H1 (cell line): ENCODE data around the gene ZCCHC17. TPM values are rescaled to one million over a fixed set of nuclear protein-coding genes. Genes with fewer than 3 reads are reported as not detected.

Experiments used
- CTCF ChIA-PET: fragments of 300-600 bp; sonication (Branson Sonifier 250); formaldehyde crosslinking; loops from one replicate; lab custom pipeline; 2021; ENCODE audit not compliant: partially characterized antibody; lab: Charles Lee
- POLR2A ChIA-PET: fragments of 300-600 bp; sonication (Branson Sonifier 250); formaldehyde crosslinking; loops from one replicate; lab custom pipeline; 2021; ENCODE audit warnings: inconsistent platforms; ENCODE audit not compliant: partially characterized antibody; lab: Charles Lee
- DNase-seq, 2 experiments: peaks; one replicate each; pipeline versions ENCODE4 v3.0.0 to v3.0.0-alpha.2; 2010 to 2022; ENCODE audit warnings: low spot score in 2 of 2, low read depth in 1 of 2, mixed read lengths in 1 of 2
- FAIRE-seq: peaks from 2 replicates; lab custom pipeline; 2011; peaks lifted over from hg19 to GRCh38; lab: Jason Lieb, UNC
- H2AFZ ChIP-seq: 2 replicates; pipeline ENCODE4 v1.8.1; 2012; ENCODE audit warnings: low read length, inconsistent platforms
- H2AK5ac ChIP-seq: 2 replicates; pipeline ENCODE4 v1.6.1; 2013; ENCODE audit warnings: low read depth, low read length
- H2BK120ac ChIP-seq: replicated peaks from 2 replicates; pipeline ENCODE3; 2013; ENCODE audit warnings: low read depth, low read length, inconsistent platforms
- H2BK12ac ChIP-seq: 2 replicates; pipeline ENCODE4 v1.6.1; 2013; ENCODE audit warnings: low read depth, low read length
- H2BK15ac ChIP-seq: 2 replicates; pipeline ENCODE4 v1.6.1; 2013; ENCODE audit warnings: low read length
- H2BK20ac ChIP-seq: 2 replicates; pipeline ENCODE4 v1.6.1; 2013; ENCODE audit warnings: low read length
- H2BK5ac ChIP-seq: 2 replicates; pipeline ENCODE4 v1.6.1; 2013; ENCODE audit warnings: low read depth, low read length
- H3K14ac ChIP-seq: 2 replicates; pipeline ENCODE4 v1.6.1; 2013; ENCODE audit warnings: inconsistent platforms; ENCODE audit not compliant: insufficient read length
- H3K18ac ChIP-seq: 2 replicates; pipeline ENCODE4 v1.6.1; 2013; ENCODE audit warnings: low read length; ENCODE audit errors: extremely low read depth
- H3K23ac ChIP-seq: 2 replicates; pipeline ENCODE4 v1.6.1; 2013; ENCODE audit warnings: inconsistent platforms; ENCODE audit not compliant: insufficient read length
- H3K23me2 ChIP-seq: 2 replicates; pipeline ENCODE4 v1.6.1; 2013; ENCODE audit warnings: low read depth, low read length
- H3K27ac ChIP-seq: 2 replicates; pipeline ENCODE4 v1.6.1; 2011; ENCODE audit warnings: low read depth, low read length, inconsistent platforms
- H3K27me3 ChIP-seq, 4 experiments: replicated peaks in 1 of 4; 1 replicate in 1 of 4; 2 replicates in 3 of 4; pipeline versions ENCODE4 v1.6.1 to v1.8.1; 2011 to 2013; ENCODE audit warnings: low read length in 3 of 4, mild to moderate bottlenecking in 3 of 4, inconsistent platforms in 2 of 4, mixed read lengths in 2 of 4, moderate library complexity in 1 of 4; ENCODE audit not compliant: control insufficient read depth in 3 of 4, insufficient read depth in 3 of 4; ENCODE audit errors: extremely low read depth in 1 of 4
- H3K36me3 ChIP-seq, 4 experiments: 2 replicates each; pipeline versions ENCODE4 v1.6.1 to v1.8.1; 2011 to 2013; ENCODE audit warnings: mild to moderate bottlenecking in 4 of 4, low read length in 3 of 4, moderate library complexity in 2 of 4, control low read depth in 1 of 4, inconsistent platforms in 1 of 4; ENCODE audit not compliant: insufficient read depth in 4 of 4, control insufficient read depth in 2 of 4
- H3K4ac ChIP-seq: replicated peaks from 2 replicates; pipeline ENCODE3; 2013; ENCODE audit warnings: low read length, low read depth, mixed read lengths, inconsistent platforms; ENCODE audit not compliant: insufficient read length
- H3K4me1 ChIP-seq, 4 experiments: replicated peaks in 1 of 4; 1 replicate in 1 of 4; 2 replicates in 3 of 4; pipeline versions ENCODE4 v1.6.1 to v1.8.1; 2011 to 2013; ENCODE audit warnings: low read length in 3 of 4, inconsistent platforms in 2 of 4, mixed read lengths in 1 of 4; ENCODE audit not compliant: insufficient read depth in 4 of 4, control insufficient read depth in 3 of 4
- H3K4me2 ChIP-seq, 2 experiments: 2 replicates each; pipeline versions ENCODE4 v1.6.1 to v1.8.1; 2011 to 2013; ENCODE audit warnings: low read depth in 2 of 2, low read length in 2 of 2, control low read depth in 1 of 2, inconsistent platforms in 1 of 2, mild to moderate bottlenecking in 1 of 2; ENCODE audit not compliant: insufficient read depth in 1 of 2
- H3K4me3 ChIP-seq, 4 experiments: fragments of 200-600, 300-600 bp in 1 of 4; sonication (generic), shearing (Covaris generic), sonication (Bioruptor Twin) in 1 of 4; 2 replicates each; pipeline versions ENCODE4 v1.5.1 to v1.8.1; 2011 to 2016; ENCODE audit warnings: low read length in 4 of 4, low read depth in 3 of 4, control low read depth in 2 of 4, inconsistent platforms in 2 of 4, mild to moderate bottlenecking in 2 of 4, mixed read lengths in 1 of 4, moderate library complexity in 1 of 4; ENCODE audit not compliant: insufficient read depth in 2 of 4; ENCODE audit errors: extremely low read depth in 1 of 4
- H3K56ac ChIP-seq: replicated peaks from 2 replicates; pipeline ENCODE3; 2013; ENCODE audit warnings: low read depth, mild to moderate bottlenecking, mixed read lengths, low read length, inconsistent platforms; ENCODE audit not compliant: insufficient read length
- H3K79me1 ChIP-seq: 2 replicates; pipeline ENCODE4 v1.6.1; 2013; ENCODE audit warnings: low read depth, low read length, control low read depth
- H3K79me2 ChIP-seq, 2 experiments: 2 replicates each; pipeline versions ENCODE4 v1.6.1 to v1.8.1; 2012 to 2013; ENCODE audit warnings: low read length in 2 of 2, mild to moderate bottlenecking in 2 of 2, inconsistent platforms in 1 of 2; ENCODE audit not compliant: insufficient read depth in 2 of 2, control insufficient read depth in 1 of 2
- H3K9ac ChIP-seq, 4 experiments: replicated peaks in 1 of 4; 1 replicate in 1 of 4; 2 replicates in 3 of 4; pipeline versions ENCODE4 v1.6.1 to v1.8.1; 2011 to 2013; ENCODE audit warnings: low read depth in 3 of 4, low read length in 3 of 4, control low read depth in 2 of 4, mild to moderate bottlenecking in 2 of 4, moderate library complexity in 2 of 4, inconsistent platforms in 1 of 4; ENCODE audit errors: extremely low read depth in 1 of 4
- H3K9me3 ChIP-seq, 2 experiments: 2 replicates each; pipeline versions ENCODE4 v1.6.1 to v1.8.1; 2012 to 2013; ENCODE audit warnings: mild to moderate bottlenecking in 2 of 2, moderate library complexity in 2 of 2, control low read depth in 1 of 2, inconsistent platforms in 1 of 2, low read depth in 1 of 2, low read length in 1 of 2, mixed read lengths in 1 of 2; ENCODE audit not compliant: insufficient read depth in 2 of 2
- H4K20me1 ChIP-seq, 2 experiments: replicated peaks in 1 of 2; 2 replicates each; pipeline versions ENCODE3 to v1.8.1; 2011 to 2013; ENCODE audit warnings: inconsistent platforms in 2 of 2, low read length in 2 of 2, mild to moderate bottlenecking in 1 of 2; ENCODE audit not compliant: insufficient read depth in 2 of 2, control insufficient read depth in 1 of 2
- H4K5ac ChIP-seq: 2 replicates; pipeline ENCODE4 v1.6.1; 2013; ENCODE audit warnings: low read length, low read depth, mixed read lengths, inconsistent platforms; ENCODE audit not compliant: insufficient read length
- H4K8ac ChIP-seq: 2 replicates; pipeline ENCODE4 v1.8.0; 2013; ENCODE audit warnings: mild to moderate bottlenecking, moderate library complexity, low read length, inconsistent platforms; ENCODE audit not compliant: insufficient read depth; ENCODE audit errors: extremely low read depth
- H4K91ac ChIP-seq: replicated peaks from 2 replicates; pipeline ENCODE3; 2013; ENCODE audit warnings: low read length, mixed read lengths, inconsistent platforms; ENCODE audit not compliant: insufficient read length
- CHD1 ChIP-seq: IDR thresholded peaks from 2 replicates; pipeline ENCODE4 v1.6.1; 2012; ENCODE audit warnings: low read depth, low read length, improper control_type of control experiment
- HDAC2 ChIP-seq, 2 experiments: fragments of 300-600 bp in 1 of 2; sonication (generic) in 1 of 2; IDR thresholded peaks; 2 replicates each; pipeline ENCODE4 v1.6.1; 2011 to 2012; ENCODE audit warnings: low read depth in 2 of 2, low read length in 2 of 2, mild to moderate bottlenecking in 2 of 2, moderate library complexity in 2 of 2, borderline replicate concordance in 1 of 2, inconsistent platforms in 1 of 2
- KDM4A ChIP-seq: IDR thresholded peaks from one replicate; pipeline ENCODE4 v1.7.1; 2012; ENCODE audit warnings: low read depth, mild to moderate bottlenecking, moderate library complexity, low read length, inconsistent platforms; ENCODE audit not compliant: severe bottlenecking
- POLR2AphosphoS5 ChIP-seq: IDR thresholded peaks from 2 replicates; pipeline ENCODE4 v1.6.1; 2011; ENCODE audit warnings: low read depth, low read length
- SP4 ChIP-seq: IDR thresholded peaks from 2 replicates; pipeline ENCODE4 v1.6.1; 2012; ENCODE audit warnings: low read length, inconsistent platforms
- TEAD4 ChIP-seq: IDR thresholded peaks from 2 replicates; pipeline ENCODE4 v1.6.1; 2012; ENCODE audit warnings: low read depth, low read length, inconsistent platforms, mixed read lengths
- WGBS, 2 experiments: shearing (Covaris generic) in 1 of 2; methylation state at CpG; one replicate each; pipeline versions ENCODE4 v1.1.6 to v1.1.7; 2013 to 2015; ENCODE audit warnings: low lambda C conversion rate in 2 of 2, mixed read lengths in 2 of 2, inconsistent platforms in 1 of 2, low coverage in 1 of 2, missing lambda C conversion rate in 1 of 2; ENCODE audit not compliant: insufficient replicate concordance in 2 of 2, insufficient coverage in 1 of 2, insufficient read length in 1 of 2; ENCODE audit errors: extremely low coverage in 1 of 2, missing lambda C conversion rate in 1 of 2; 5-methylcytosine and 5-hydroxymethylcytosine counted together
- polyA plus RNA-seq, 7 experiments: library from polyadenylated mRNA; depleted of rRNA in 3 of 7; stranded (reverse) in 5 of 7; unstranded in 2 of 7; fragments of >200 nt in 5 of 7; fragments of 200-250 nt in 2 of 7; gene quantifications; 1 replicate in 5 of 7; 2 replicates in 1 of 7; 4 replicates in 1 of 7; pipeline versions ENCODE4 v1.2.1 to v1.2.3, GENCODE V29; 2011 to 2013; ENCODE audit warnings: missing spikeins in 2 of 7, mixed read lengths in 2 of 7
- total RNA-seq: library from RNA; stranded (reverse); fragmentation: NEBNext Ultra II Directional; extraction: Animal tissue kit (Norgen Biotek cat#: 25700); gene quantifications from 2 replicates; pipeline ENCODE4 v1.2.1, GENCODE V29; 2021
- TF ChIP-seq, protein P1 (sequence below): IDR thresholded peaks from 2 replicates; pipeline ENCODE4 v1.6.1; 2012; ENCODE audit warnings: inconsistent platforms
- TF ChIP-seq, protein P2 (sequence below), 3 experiments: IDR thresholded peaks; 1 replicate in 2 of 3; 2 replicates in 1 of 3; pipeline versions ENCODE4 v1.5.1 to v1.6.1; 2011; ENCODE audit warnings: low read length in 3 of 3, mild to moderate bottlenecking in 3 of 3, inconsistent platforms in 2 of 3, low read depth in 1 of 3, moderate library complexity in 1 of 3; ENCODE audit not compliant: insufficient read depth in 1 of 3; ENCODE audit errors: control extremely low read depth in 1 of 3

Gene ZCCHC17
- total and polyA plus RNA-seq, 2 of the 8 experiments (the other 6 are each of a cell fraction or from before 2014, with no cell fraction given), result 51.6 to 59.3 TPM

DNA sequence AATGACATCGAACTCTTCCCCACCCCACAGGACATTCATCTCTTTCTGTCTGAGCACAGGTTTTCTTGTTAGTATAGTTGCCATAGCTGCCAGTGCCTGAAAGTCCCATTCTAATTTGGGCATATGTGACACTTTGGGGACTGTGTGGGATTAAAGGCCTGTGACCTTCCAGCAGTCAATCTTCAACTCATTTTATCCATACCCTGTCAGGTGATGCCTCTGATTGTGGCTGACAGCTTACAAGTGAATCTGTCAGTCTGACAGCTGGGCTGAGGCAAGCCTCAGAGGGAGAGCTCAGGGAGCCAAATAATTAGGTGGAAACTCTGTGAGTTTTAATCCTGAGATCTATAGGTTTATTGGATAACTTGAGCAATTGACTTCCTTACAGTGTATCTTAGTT, 29.6 kb downstream of the ZCCHC17 start:
- no peak for DNase-seq
- Histone ChIP-seq H4K91ac (no peak overlapping the region), H3K14ac (no peak overlapping the region), H2AK5ac (no peak overlapping the region), H3K23ac (no peak overlapping the region), H3K9ac (no peak overlapping the region), H3K4ac (no peak overlapping the region), H3K4me1 (no peaks in the 10 kb centered on the region; a peak in 1 of 7 replicates), H3K4me3 (no peak overlapping the region), H3K27ac (no peak overlapping the region), H4K20me1 (peaks cover 0 to 1% of the 10 kb centered on the region in 2 experiments), H3K9me3 (no peaks in the 10 kb centered on the region), H3K36me3 (peaks cover 0 to 10% (median under 1%) of the 10 kb centered on the region in 4 experiments; a peak in 3 of 8 replicates), H3K23me2 (no peaks in the 10 kb centered on the region), H3K27me3 (no peaks in the 10 kb centered on the region), H3K56ac (no peak overlapping the region), H3K4me2 (no peak overlapping the region), H2BK15ac (no peak overlapping the region), H2BK20ac (no peak overlapping the region), H2BK120ac (no peak overlapping the region), H4K5ac (no peak overlapping the region), H2AFZ (no peak overlapping the region), H4K8ac (no peak overlapping the region), H3K79me1 (no peaks in the 10 kb centered on the region), H3K18ac (no peak overlapping the region), H2BK12ac (no peak overlapping the region), H2BK5ac (no peak overlapping the region), H3K79me2 (no peaks in the 10 kb centered on the region)
- ChIA-PET CTCF (interaction anchor here (0.6 to 3.0 kb wide), 13 partner anchors 8 to 180 kb away, joined by 3 to 9 read pairs (median 5); no protein-coding TSS in a partner anchor), POLR2A (interaction anchor here (1.0 kb wide), 1 partner anchor 30 kb away, joined by 4 read pairs; the partner anchor contains the start of genes SNRNP40 and ZCCHC17)
- 100% methylated on average over 1 of the region's 1 CpG; no CpG with 5 or more reads in 1 of the 2 experiments for WGBS, 2 experiments
- FAIRE-seq, result no peak
- TF ChIP-seq HDAC2 (IDR thresholded peaks at IDR 0.05; ENCODE audit: borderline replicate concordance in 1 of 2, low read depth in 2 of 2, low read length in 2 of 2) (no peak), POLR2AphosphoS5 (no peak), KDM4A (no peak), CHD1 (no peak), SP4 (no peak), TEAD4 (no peak)
- TF ChIP-seq, protein P1, sequence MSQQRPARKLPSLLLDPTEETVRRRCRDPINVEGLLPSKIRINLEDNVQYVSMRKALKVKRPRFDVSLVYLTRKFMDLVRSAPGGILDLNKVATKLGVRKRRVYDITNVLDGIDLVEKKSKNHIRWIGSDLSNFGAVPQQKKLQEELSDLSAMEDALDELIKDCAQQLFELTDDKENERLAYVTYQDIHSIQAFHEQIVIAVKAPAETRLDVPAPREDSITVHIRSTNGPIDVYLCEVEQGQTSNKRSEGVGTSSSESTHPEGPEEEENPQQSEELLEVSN, result no peak
- TF ChIP-seq, protein P2, sequence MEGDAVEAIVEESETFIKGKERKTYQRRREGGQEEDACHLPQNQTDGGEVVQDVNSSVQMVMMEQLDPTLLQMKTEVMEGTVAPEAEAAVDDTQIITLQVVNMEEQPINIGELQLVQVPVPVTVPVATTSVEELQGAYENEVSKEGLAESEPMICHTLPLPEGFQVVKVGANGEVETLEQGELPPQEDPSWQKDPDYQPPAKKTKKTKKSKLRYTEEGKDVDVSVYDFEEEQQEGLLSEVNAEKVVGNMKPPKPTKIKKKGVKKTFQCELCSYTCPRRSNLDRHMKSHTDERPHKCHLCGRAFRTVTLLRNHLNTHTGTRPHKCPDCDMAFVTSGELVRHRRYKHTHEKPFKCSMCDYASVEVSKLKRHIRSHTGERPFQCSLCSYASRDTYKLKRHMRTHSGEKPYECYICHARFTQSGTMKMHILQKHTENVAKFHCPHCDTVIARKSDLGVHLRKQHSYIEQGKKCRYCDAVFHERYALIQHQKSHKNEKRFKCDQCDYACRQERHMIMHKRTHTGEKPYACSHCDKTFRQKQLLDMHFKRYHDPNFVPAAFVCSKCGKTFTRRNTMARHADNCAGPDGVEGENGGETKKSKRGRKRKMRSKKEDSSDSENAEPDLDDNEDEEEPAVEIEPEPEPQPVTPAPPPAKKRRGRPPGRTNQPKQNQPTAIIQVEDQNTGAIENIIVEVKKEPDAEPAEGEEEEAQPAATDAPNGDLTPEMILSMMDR (IDR thresholded peaks at IDR 0.05; ENCODE audit: control extremely low read depth in 1 of 3, insufficient read depth in 1 of 3, low read depth in 1 of 3, low read length in 3 of 3), result no peak
